Stimulated activated naive B cell treated with anti-CD40 and anti-IgM and Interleukin-4, amounts not matched to agents 10 μg/mL and 1 μg/mL and 100 μg/mL, for 72 hours (primary cell): ENCODE measurements around the gene SH2B2.

Experiments used
- ATAC-seq, 2 donors: fragments of 150-1000 bp; cut with Tn5 transposase; replicated peaks; 2 replicates each; pipeline ENCODE4 v1.10.0; 2021; ENCODE audit warnings: moderate library complexity in 1 of 2
- DNase-seq: peaks from one replicate; pipeline ENCODE4 v3.0.0; 2021
- H3K27ac Mint-ChIP-seq: one replicate; pipeline ENCODE4 v1.8.0; 2022; ENCODE audit warnings: mild to moderate bottlenecking, mixed read lengths
- H3K27me3 Mint-ChIP-seq, 2 donors: one replicate each; pipeline ENCODE4 v1.8.0; 2022; ENCODE audit warnings: mixed read lengths in 2 of 2
- H3K36me3 Mint-ChIP-seq, 2 donors: one replicate each; pipeline ENCODE4 v1.8.0; 2022; ENCODE audit warnings: mixed read lengths in 2 of 2, mild to moderate bottlenecking in 1 of 2
- H3K4me1 Mint-ChIP-seq, 2 donors: one replicate each; pipeline ENCODE4 v1.8.0; 2022; ENCODE audit warnings: mixed read lengths in 2 of 2, mild to moderate bottlenecking in 1 of 2
- H3K4me3 Mint-ChIP-seq, 2 donors: one replicate each; pipeline ENCODE4 v1.8.0; 2022; ENCODE audit warnings: mild to moderate bottlenecking in 2 of 2, mixed read lengths in 2 of 2, moderate library complexity in 1 of 2
- H3K9me3 Mint-ChIP-seq, 2 donors: one replicate each; pipeline ENCODE4 v1.8.0; 2022; ENCODE audit warnings: mixed read lengths in 2 of 2, mild to moderate bottlenecking in 1 of 2

Gene SH2B2

DNA sequence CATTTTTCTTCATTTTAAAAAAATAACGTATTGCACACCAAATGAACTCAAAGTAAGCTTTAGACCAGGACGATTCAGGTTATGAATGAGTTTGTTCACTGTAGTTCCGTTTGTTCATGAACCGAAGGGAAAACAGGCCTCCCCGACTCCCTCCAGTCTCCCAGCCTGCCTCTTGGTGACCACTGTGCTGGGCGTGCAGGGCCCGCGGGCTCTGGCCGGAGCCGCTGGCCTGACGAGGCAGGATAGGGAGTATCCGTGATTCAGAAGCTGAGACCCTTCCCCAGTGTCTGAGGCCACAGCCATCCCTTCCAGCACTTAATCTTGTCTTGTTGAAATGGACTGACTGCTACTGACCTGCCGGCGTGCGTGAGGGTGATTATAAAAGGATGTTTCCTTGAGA, 30.8 kb upstream of the SH2B2 start:
- no peak for ATAC-seq
- Mint-ChIP-seq H3K9me3 (no peaks in the 10 kb centered on the region), H3K36me3 (peaks cover 0 to 6% of the 10 kb centered on the region in 2 donors), H3K4me1 (peaks cover 5 to 6% of the 10 kb centered on the region in 2 donors), H3K27ac (no peak overlapping the region), H3K4me3 (no peak overlapping the region), H3K27me3 (no peaks in the 10 kb centered on the region)
- DNase-seq, result no peak

DNA sequence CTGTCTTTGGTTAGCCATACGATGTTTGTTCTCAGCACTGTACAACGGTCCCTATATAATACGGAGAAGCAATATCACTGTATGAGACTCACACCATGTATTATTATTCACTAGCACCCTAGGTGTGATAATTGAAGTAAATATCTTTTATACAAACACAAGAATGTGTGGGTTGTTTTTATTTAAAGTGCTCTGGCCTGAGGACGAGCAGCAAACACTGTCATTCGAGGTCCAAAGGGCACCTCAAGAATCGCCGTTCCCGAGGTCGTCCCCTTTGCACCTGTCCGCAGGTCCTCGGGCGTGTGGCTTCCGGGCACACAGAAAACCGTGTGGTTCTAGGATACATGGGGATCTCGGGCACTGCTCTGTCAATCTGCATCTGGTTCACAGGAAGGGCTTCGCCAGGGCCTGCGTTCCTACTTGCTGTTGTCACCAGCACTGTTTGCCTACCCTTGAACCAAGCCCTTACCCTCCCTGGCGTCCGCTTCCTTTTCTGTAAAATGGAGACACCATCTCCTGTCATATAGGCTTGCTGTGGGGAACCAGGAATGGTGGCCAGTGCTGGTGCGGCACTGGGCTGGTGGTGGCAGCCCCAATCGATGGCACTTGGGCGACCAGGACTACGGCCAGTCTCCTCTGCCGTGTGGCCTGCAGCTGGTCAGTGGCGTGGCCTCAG, 28.5 kb upstream of the SH2B2 start:
- Mint-ChIP-seq H3K27me3 (no peaks in the 10 kb centered on the region), H3K4me3 (no peak overlapping the region), H3K36me3 (peaks cover 0 to 4% of the 10 kb centered on the region in 2 donors), H3K27ac (no peak overlapping the region), H3K4me1 (peaks cover 0 to 3% of the 10 kb centered on the region in 2 donors), H3K9me3 (no peaks in the 10 kb centered on the region)
- ATAC-seq (no peak), DNase-seq (no peak)

DNA sequence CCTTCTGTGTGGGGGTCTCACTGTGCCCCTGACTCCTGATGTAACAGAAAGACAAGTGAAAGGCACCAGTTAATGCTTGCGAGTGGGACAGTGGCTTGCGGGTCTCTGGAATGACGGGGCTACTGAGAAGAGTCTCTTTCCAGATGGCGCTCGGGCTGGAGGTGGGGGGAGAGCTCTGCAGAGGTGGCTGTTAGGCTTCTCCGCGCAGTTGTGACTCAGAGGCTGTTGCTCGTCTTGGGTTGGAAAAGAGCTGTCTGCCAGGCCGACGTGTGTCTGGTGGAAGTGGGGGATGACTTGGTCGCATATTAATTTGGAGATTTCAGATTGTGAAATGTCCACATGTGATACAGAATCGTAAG, 27.9 kb upstream of the SH2B2 start:
- ATAC-seq (no peak), DNase-seq (no peak)
- H3K4me3 Mint-ChIP-seq, result no peak overlapping the region
- peaks cover 0 to 3% of the 10 kb centered on the region in 2 donors for H3K36me3 Mint-ChIP-seq
- peaks cover 0 to 3% of the 10 kb centered on the region in 2 donors for H3K4me1 Mint-ChIP-seq
- H3K27me3 Mint-ChIP-seq, result no peaks in the 10 kb centered on the region
- H3K27ac Mint-ChIP-seq, result no peak overlapping the region
- no peaks in the 10 kb centered on the region for H3K9me3 Mint-ChIP-seq

- DNase-seq, result no peak
- no peak overlapping the region for H3K4me3 Mint-ChIP-seq
- peaks cover 11% of the 10 kb centered on the region in 2 donors for H3K4me1 Mint-ChIP-seq
- ATAC-seq, result no peak
- H3K9me3 Mint-ChIP-seq, result no peaks in the 10 kb centered on the region
- no peak overlapping the region for H3K27ac Mint-ChIP-seq
- H3K27me3 Mint-ChIP-seq, result no peaks in the 10 kb centered on the region
- H3K36me3 Mint-ChIP-seq, result peaks cover 0 to 2% of the 10 kb centered on the region in 2 donors
Measured at GRCh38 chr7:102260856-102261255, 25.8 kb upstream of the SH2B2 start.

DNA sequence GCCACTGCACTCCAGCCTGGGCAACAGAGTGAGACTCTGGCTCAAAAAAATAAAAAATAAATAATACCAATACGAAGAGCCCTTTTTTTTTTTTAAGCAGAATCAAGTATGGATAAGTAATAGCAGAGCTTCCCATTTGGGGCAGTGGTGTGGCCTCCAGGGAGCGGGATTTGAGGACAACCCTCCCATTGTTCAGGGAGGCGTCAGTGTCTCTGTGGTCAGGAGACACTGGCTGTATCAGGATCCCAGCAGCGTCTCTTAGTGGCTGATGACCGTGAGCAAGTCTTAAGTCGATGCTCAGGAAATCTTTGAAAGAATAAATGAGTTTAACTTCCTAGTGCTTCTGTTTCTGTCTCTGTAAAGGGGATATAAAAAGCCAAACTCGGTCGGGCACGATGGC, 25.2 kb upstream of the SH2B2 start:
- no peak overlapping the region for H3K27ac Mint-ChIP-seq
- no peak overlapping the region for H3K4me3 Mint-ChIP-seq
- H3K4me1 Mint-ChIP-seq, result peaks cover 11% of the 10 kb centered on the region in 2 donors
- H3K27me3 Mint-ChIP-seq, result no peaks in the 10 kb centered on the region
- ATAC-seq, result no peak
- DNase-seq, result no peak
- no peaks in the 10 kb centered on the region for H3K9me3 Mint-ChIP-seq
- H3K36me3 Mint-ChIP-seq, result peaks cover 0 to 2% of the 10 kb centered on the region in 2 donors

- no peak overlapping the region for H3K4me3 Mint-ChIP-seq
- H3K27ac Mint-ChIP-seq, result no peak overlapping the region
- H3K27me3 Mint-ChIP-seq, result no peaks in the 10 kb centered on the region
- no peak for DNase-seq
- peaks cover 0 to 2% of the 10 kb centered on the region in 2 donors for H3K36me3 Mint-ChIP-seq
- H3K4me1 Mint-ChIP-seq, result peaks cover 11% of the 10 kb centered on the region in 2 donors
- H3K9me3 Mint-ChIP-seq, result no peaks in the 10 kb centered on the region
- ATAC-seq, result no peak
Measured at GRCh38 chr7:102262546-102262945, 24.1 kb upstream of the SH2B2 start.

DNA sequence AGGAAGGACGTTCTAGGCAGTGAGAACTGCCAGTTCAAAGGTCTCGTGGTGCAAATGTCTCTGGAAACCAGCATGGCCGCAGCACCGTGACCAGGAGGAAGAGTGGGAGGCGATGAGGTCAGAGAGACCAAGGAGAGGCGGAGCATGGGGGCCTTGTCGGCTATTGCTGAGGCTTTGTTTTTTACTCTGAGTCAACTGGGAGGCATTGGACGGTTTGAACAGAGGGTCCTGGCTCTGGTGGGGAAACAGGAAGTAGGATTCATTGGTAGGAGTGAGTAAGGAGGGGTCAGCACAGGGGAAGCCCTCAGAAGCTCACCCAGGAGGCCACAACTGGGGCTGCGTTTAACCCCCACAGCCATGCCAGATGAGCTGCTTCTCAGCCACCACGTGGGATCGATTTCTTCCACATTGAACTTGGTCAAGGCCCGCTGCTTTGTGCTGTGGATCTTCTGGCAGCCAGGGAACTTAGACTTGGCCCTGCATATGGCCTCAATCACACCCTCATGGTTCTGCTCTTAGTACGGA, 22.2 kb upstream of the SH2B2 start:
- Mint-ChIP-seq H3K4me3 (peak overlapping the region in 1 of 2 donors; percentile 27), H3K27ac (peak overlapping the region; percentile 86), H3K4me1 (peaks cover 8 to 11% of the 10 kb centered on the region in 2 donors), H3K27me3 (no peaks in the 10 kb centered on the region), H3K9me3 (no peaks in the 10 kb centered on the region), H3K36me3 (peaks cover 0 to 2% of the 10 kb centered on the region in 2 donors)
- ATAC-seq (peak; percentile 87 to 90), DNase-seq (peak; percentile 33)

- peaks cover 0 to 2% of the 10 kb centered on the region in 2 donors for H3K36me3 Mint-ChIP-seq
- H3K27ac Mint-ChIP-seq, result no peak overlapping the region
- H3K27me3 Mint-ChIP-seq, result no peaks in the 10 kb centered on the region
- no peak overlapping the region for H3K4me3 Mint-ChIP-seq
- peaks cover 8 to 11% of the 10 kb centered on the region in 2 donors for H3K4me1 Mint-ChIP-seq
- DNase-seq, result no peak
- H3K9me3 Mint-ChIP-seq, result no peaks in the 10 kb centered on the region
- no peak for ATAC-seq
Measured at GRCh38 chr7:102266541-102266940, 20.1 kb upstream of the SH2B2 start.

GRCh38 chr7:102268635-102269034, 18.0 kb upstream of the SH2B2 start:
- H3K27me3 Mint-ChIP-seq, result no peaks in the 10 kb centered on the region
- no peaks in the 10 kb centered on the region for H3K9me3 Mint-ChIP-seq
- peaks cover 12 to 16% of the 10 kb centered on the region in 2 donors for H3K4me1 Mint-ChIP-seq
- no peak overlapping the region for H3K27ac Mint-ChIP-seq
- peaks cover 0 to 2% of the 10 kb centered on the region in 2 donors for H3K36me3 Mint-ChIP-seq
- no peak for ATAC-seq
- DNase-seq, result no peak
- no peak overlapping the region for H3K4me3 Mint-ChIP-seq

DNA sequence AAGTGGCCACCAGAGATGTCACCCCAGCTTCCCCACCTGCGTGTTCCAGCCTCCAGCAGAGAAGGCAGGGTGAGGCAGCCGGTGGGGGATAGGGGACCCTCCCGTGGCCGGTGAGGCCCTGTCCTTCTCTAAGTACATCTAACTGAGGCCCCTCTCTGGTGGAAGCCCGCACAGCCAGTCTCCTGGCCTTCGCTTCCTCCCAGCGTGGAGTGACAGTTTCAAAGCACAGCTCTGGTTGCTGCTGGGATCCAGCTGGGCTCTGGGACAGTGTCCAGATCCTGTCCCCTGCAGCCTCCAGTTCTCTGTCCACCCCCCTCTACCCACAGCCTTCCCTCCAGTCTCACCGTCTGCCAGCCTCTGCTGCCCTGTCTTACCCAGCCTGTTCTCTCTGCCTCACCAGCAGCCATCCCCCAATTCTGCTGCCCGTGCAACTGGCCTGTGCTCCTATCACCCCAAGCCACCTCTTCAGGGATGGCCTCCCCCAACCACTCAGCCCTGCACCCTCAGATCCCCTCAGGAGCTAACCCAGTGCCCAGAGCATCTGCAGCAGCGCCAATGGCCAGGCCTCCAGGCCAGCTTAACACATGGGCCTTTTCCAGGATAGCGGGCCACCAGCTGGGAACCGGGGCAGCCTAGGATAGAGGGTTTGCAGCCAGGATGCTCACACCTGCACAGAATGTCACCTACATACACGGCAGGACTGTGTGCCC, 16.3 kb upstream of the SH2B2 start:
- peaks cover 3 to 5% of the 10 kb centered on the region in 2 donors for H3K4me1 Mint-ChIP-seq

DNA sequence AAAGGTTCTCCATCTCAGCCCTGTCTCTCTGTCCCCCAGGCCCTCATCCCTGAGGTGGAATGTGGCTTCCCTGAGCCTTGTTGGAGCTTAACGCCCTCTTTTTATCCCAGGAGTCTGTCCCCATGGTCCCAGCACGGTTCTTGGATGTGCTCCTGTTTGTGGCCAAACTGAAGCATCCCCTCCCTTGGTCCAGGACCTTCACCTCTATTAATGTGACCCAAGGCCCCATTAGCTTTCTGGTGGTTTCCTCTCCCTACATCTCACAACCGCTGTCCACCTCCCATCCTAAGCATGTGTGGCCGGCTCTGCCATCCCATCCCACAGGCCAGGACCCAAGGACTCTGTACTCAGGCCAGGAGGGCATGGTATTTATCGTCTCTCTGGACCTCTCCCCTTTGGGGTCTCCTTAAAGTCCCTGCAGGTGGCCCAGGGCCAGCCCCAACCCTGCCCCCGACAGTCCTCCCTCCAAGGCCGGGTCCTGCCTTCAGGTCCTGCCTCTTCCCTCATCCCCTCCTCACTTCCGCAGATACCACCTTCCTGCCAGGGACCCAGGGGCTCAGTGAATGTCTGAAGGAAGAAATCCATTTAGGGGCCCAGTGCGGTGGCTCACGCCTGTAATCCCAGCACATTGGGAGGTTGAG, 15.4 kb upstream of the SH2B2 start:
- no peak overlapping the region for H3K4me3 Mint-ChIP-seq
- H3K27me3 Mint-ChIP-seq, result no peaks in the 10 kb centered on the region
- no peak overlapping the region for H3K27ac Mint-ChIP-seq
- no peaks in the 10 kb centered on the region for H3K9me3 Mint-ChIP-seq
- H3K4me1 Mint-ChIP-seq, result peaks cover 3 to 5% of the 10 kb centered on the region in 2 donors
- DNase-seq, result no peak
- ATAC-seq, result no peak
- no peaks in the 10 kb centered on the region for H3K36me3 Mint-ChIP-seq

More for the DNA sequence above, 16.3 kb upstream of the SH2B2 start:
- no peak overlapping the region for H3K4me3 Mint-ChIP-seq
- no peak for DNase-seq
- no peaks in the 10 kb centered on the region for H3K27me3 Mint-ChIP-seq
- no peak overlapping the region for H3K27ac Mint-ChIP-seq
- no peaks in the 10 kb centered on the region for H3K9me3 Mint-ChIP-seq
- ATAC-seq, result no peak
- no peaks in the 10 kb centered on the region for H3K36me3 Mint-ChIP-seq

- Mint-ChIP-seq H3K4me3 (no peak overlapping the region), H3K9me3 (no peaks in the 10 kb centered on the region), H3K27me3 (no peaks in the 10 kb centered on the region), H3K4me1 (peaks cover 3 to 5% of the 10 kb centered on the region in 2 donors), H3K36me3 (no peaks in the 10 kb centered on the region), H3K27ac (no peak overlapping the region)
- DNase-seq, result no peak
- ATAC-seq, result peak; percentile 95 to 97
Measured at GRCh38 chr7:102272075-102272916, 14.4 kb upstream of the SH2B2 start.

GRCh38 chr7:102272917-102273748, 13.5 kb upstream of the SH2B2 start:
- no peak overlapping the region for H3K4me3 Mint-ChIP-seq
- no peaks in the 10 kb centered on the region for H3K36me3 Mint-ChIP-seq
- H3K4me1 Mint-ChIP-seq, result peaks cover 3 to 5% of the 10 kb centered on the region in 2 donors
- no peak for DNase-seq
- no peak overlapping the region for H3K27ac Mint-ChIP-seq
- no peaks in the 10 kb centered on the region for H3K27me3 Mint-ChIP-seq
- no peaks in the 10 kb centered on the region for H3K9me3 Mint-ChIP-seq
- ATAC-seq, result no peak
